Sigmoid colon (tissue), 7 donors: ENCODE results near the gene KRT12. TPM values are rescaled to one million over a fixed set of nuclear protein-coding genes. Genes with fewer than 3 reads are reported as not detected.

Experiments
- DNase-seq: peaks from one replicate; pipeline ENCODE4 v3.0.0-alpha.2; 2019
- H3K27ac ChIP-seq, 4 donors: fragments of 200-600 bp; sonication (generic); one replicate each; pipeline ENCODE4 v1.5.1; 2016 to 2019; ENCODE audit warnings: mild to moderate bottlenecking in 1 of 4
- H3K27me3 ChIP-seq, 3 donors: fragments of 200-600 bp; sonication (generic); one replicate each; pipeline ENCODE4 v1.5.1; 2019; ENCODE audit warnings: mild to moderate bottlenecking in 1 of 3
- H3K36me3 ChIP-seq, 4 donors: fragments of 200-600 bp; sonication (generic); one replicate each; pipeline ENCODE4 v1.5.1; 2016 to 2019
- H3K4me1 ChIP-seq, 4 donors: fragments of 200-600 bp; sonication (generic); one replicate each; pipeline ENCODE4 v1.5.1; 2017 to 2019
- H3K4me3 ChIP-seq, 4 donors: fragments of 200-600 bp; sonication (generic); one replicate each; pipeline ENCODE4 v1.5.1; 2017 to 2019; ENCODE audit warnings: mild to moderate bottlenecking in 2 of 4, moderate library complexity in 1 of 4
- H3K9me3 ChIP-seq, 4 donors: fragments of 200-600 bp in 3 of 4; sonication (generic) in 3 of 4; one replicate each; pipeline versions ENCODE4 v1.5.1 to v1.6.1; 2013 to 2019
- CTCF ChIP-seq, 4 experiments: fragments of 450-650 bp in 3 of 4; fragments of 200-600 bp in 1 of 4; IDR thresholded peaks; one replicate each; pipeline ENCODE4 v1.5.1; 2016 to 2019; ENCODE audit warnings: antibody characterized with exemption in 4 of 4, mild to moderate bottlenecking in 3 of 4, moderate library complexity in 2 of 4
- EP300 ChIP-seq, 4 donors: sonication (generic); formaldehyde crosslinking; IDR thresholded peaks; one replicate each; pipeline ENCODE4 v1.6.1; 2017; ENCODE audit warnings: antibody characterized with exemption in 4 of 4
- POLR2A ChIP-seq, 2 donors: fragments of 450-650 bp; IDR thresholded peaks; one replicate each; pipeline ENCODE4 v1.6.1; 2016; ENCODE audit warnings: antibody characterized with exemption in 2 of 2, mild to moderate bottlenecking in 2 of 2, moderate library complexity in 2 of 2
- POLR2AphosphoS5 ChIP-seq, 4 donors: sonication (generic); formaldehyde crosslinking; IDR thresholded peaks; one replicate each; pipeline ENCODE4 v1.6.1; 2017; ENCODE audit warnings: antibody characterized with exemption in 4 of 4
- WGBS, 2 donors: extraction: QIAGEN DNeasy Blood & Tissue Kit; methylation state at CpG; one replicate each; pipeline ENCODE4 v1.1.7; 2013; 5-methylcytosine and 5-hydroxymethylcytosine counted together
- intact Hi-C: fragments of 100-400 bp; cut with DNase I; formaldehyde crosslinking; loops from one replicate; pipeline ENCODE4 v1.15.1; 2023
- polyA plus RNA-seq, 3 donors: library from polyadenylated mRNA; stranded (reverse); fragments of 200-250 nt; gene quantifications; one replicate each; pipeline ENCODE4 v1.2.3, GENCODE V29; 2013
- total RNA-seq, 4 donors: library from RNA; depleted of rRNA; stranded (reverse); fragments of >200 nt; gene quantifications; one replicate each; pipeline ENCODE4 v1.1.0, GENCODE V29; 2016
- donor health status: healthy with polysubstance abuse.
- donor health status: Bipolar disorder and iron deficiency.
- donor health status: healthy.

The KRT12 gene
- total and polyA plus RNA-seq, 7 donors: 1.2 to 1.8 (median 1.3) TPM; not detected in 4

GRCh38 chr17:40879026-40879425 is 12.0 kb upstream of the KRT12 start:
- no peaks in the 10 kb centered on the region for H3K36me3 ChIP-seq
- no peak overlapping the region for H3K4me3 ChIP-seq
- no peak overlapping the region for H3K27ac ChIP-seq
- no peaks in the 10 kb centered on the region for H3K9me3 ChIP-seq
- TF ChIP-seq POLR2AphosphoS5 (IDR thresholded peaks at IDR 0.05) (no peak), CTCF (IDR thresholded peaks at IDR 0.05) (no peak), EP300 (IDR thresholded peaks at IDR 0.05) (no peak), POLR2A (IDR thresholded peaks at IDR 0.05) (no peak)
- no peaks in the 10 kb centered on the region for H3K27me3 ChIP-seq
- intact Hi-C loops: no loop called here
- H3K4me1 ChIP-seq: no peaks in the 10 kb centered on the region
- DNase-seq: no peak
- WGBS, 2 donors: 98 to 100% methylated on average over 1 of the region's 1 CpG

GRCh38 chr17:40878044-40878443 is 11.0 kb upstream of the KRT12 start:
- WGBS, 2 donors: 90 to 93% methylated on average over 9 of the region's 9 CpGs
- TF ChIP-seq POLR2AphosphoS5 (IDR thresholded peaks at IDR 0.05) (no peak), EP300 (IDR thresholded peaks at IDR 0.05) (no peak), POLR2A (IDR thresholded peaks at IDR 0.05) (no peak), CTCF (IDR thresholded peaks at IDR 0.05) (no peak)
- no peak for DNase-seq
- Histone ChIP-seq H3K9me3 (no peaks in the 10 kb centered on the region), H3K27ac (no peak overlapping the region), H3K4me3 (no peak overlapping the region), H3K27me3 (no peaks in the 10 kb centered on the region), H3K4me1 (no peaks in the 10 kb centered on the region), H3K36me3 (no peaks in the 10 kb centered on the region)
- intact Hi-C loops: no loop called here

GRCh38 chr17:40873801-40874200 is 6.8 kb upstream of the KRT12 start:
- no peaks in the 10 kb centered on the region for H3K9me3 ChIP-seq
- no peak for DNase-seq
- no peaks in the 10 kb centered on the region for H3K4me1 ChIP-seq
- 94 to 100% methylated on average over 1 of the region's 1 CpG for whole genome bisulfite sequencing, 2 donors
- no peaks in the 10 kb centered on the region for H3K36me3 ChIP-seq
- no peak overlapping the region for H3K4me3 ChIP-seq
- no peaks in the 10 kb centered on the region for H3K27me3 ChIP-seq
- TF ChIP-seq POLR2AphosphoS5 (IDR thresholded peaks at IDR 0.05): no peak
- no peak for TF ChIP-seq EP300 (IDR thresholded peaks at IDR 0.05)
- TF ChIP-seq CTCF (IDR thresholded peaks at IDR 0.05): no peak
- TF ChIP-seq POLR2A (IDR thresholded peaks at IDR 0.05): no peak
- H3K27ac ChIP-seq: no peak overlapping the region
- intact Hi-C loops: no loop called here

- H3K9me3 ChIP-seq: no peaks in the 10 kb centered on the region
- H3K27me3 ChIP-seq: no peaks in the 10 kb centered on the region
- no peak for DNase-seq
- H3K4me1 ChIP-seq: no peaks in the 10 kb centered on the region
- no peak overlapping the region for H3K4me3 ChIP-seq
- H3K27ac ChIP-seq: no peak overlapping the region
- H3K36me3 ChIP-seq: no peaks in the 10 kb centered on the region
- intact Hi-C loops: no loop called here
- TF ChIP-seq EP300 (IDR thresholded peaks at IDR 0.05): no peak
- TF ChIP-seq CTCF (IDR thresholded peaks at IDR 0.05): no peak
Measured at GRCh38 chr17:40873255-40873654, 6.2 kb upstream of the KRT12 start.

GRCh38 chr17:40872416-40872815 is 5.4 kb upstream of the KRT12 start:
- H3K4me1 ChIP-seq: no peaks in the 10 kb centered on the region
- no peaks in the 10 kb centered on the region for H3K27me3 ChIP-seq
- intact Hi-C loops: no loop called here
- no peak overlapping the region for H3K4me3 ChIP-seq
- no peak for DNase-seq
- H3K27ac ChIP-seq: no peak overlapping the region
- no peak for TF ChIP-seq POLR2A (IDR thresholded peaks at IDR 0.05)
- no peak for TF ChIP-seq EP300 (IDR thresholded peaks at IDR 0.05)
- no peak for TF ChIP-seq CTCF (IDR thresholded peaks at IDR 0.05)
- no peak for TF ChIP-seq POLR2AphosphoS5 (IDR thresholded peaks at IDR 0.05)
- no peaks in the 10 kb centered on the region for H3K36me3 ChIP-seq
- no peaks in the 10 kb centered on the region for H3K9me3 ChIP-seq
